Activated T-helper 2 cell treated with anti-CD3 and anti-CD28 coated beads, Interferon-gamma antibody, Interleukin-2, Interleukin-4, amounts not matched to agents 10 μg/mL and 5 μg/mL and 100 μg/mL, durations not matched to agents 14 hours and 24 hours and 36 hours (primary cell): ENCODE results near the gene MPPED2. TPM values are rescaled to one million over a fixed set of nuclear protein-coding genes. Genes with fewer than 3 reads are reported as not detected.

Source experiments
- DNase-seq: peaks from one replicate; pipeline ENCODE4 v3.0.0; 2021; ENCODE audit warnings: low spot score
- H3K27ac Mint-ChIP-seq: one replicate; pipeline ENCODE4 v1.8.0; 2021; ENCODE audit warnings: mixed read lengths
- H3K27me3 Mint-ChIP-seq: one replicate; pipeline ENCODE4 v1.8.0; 2021; ENCODE audit warnings: low read depth, mixed read lengths
- H3K36me3 Mint-ChIP-seq: one replicate; pipeline ENCODE4 v1.8.0; 2021; ENCODE audit warnings: low read depth, mixed read lengths
- H3K4me1 Mint-ChIP-seq: one replicate; pipeline ENCODE4 v1.8.0; 2021; ENCODE audit warnings: low read depth, mixed read lengths
- H3K4me3 Mint-ChIP-seq: one replicate; pipeline ENCODE4 v1.8.0; 2021; ENCODE audit warnings: low read depth, mild to moderate bottlenecking, moderate library complexity, mixed read lengths
- H3K9me3 Mint-ChIP-seq: one replicate; pipeline ENCODE4 v1.8.0; 2021; ENCODE audit warnings: mixed read lengths
- intact Hi-C: fragments of 100-400 bp; cut with micrococcal nuclease; formaldehyde crosslinking; loops from one replicate; pipeline ENCODE4 v1.15.1; 2023
- total RNA-seq: library from RNA; stranded (reverse); gene quantifications from 2 replicates; pipeline ENCODE4 v1.2.3, GENCODE V29; 2022

The MPPED2 gene
- total RNA-seq, 1 donor from 2014 or later, result not detected

- no peak overlapping the region for H3K4me3 Mint-ChIP-seq
- intact Hi-C loops, result no loop called here
- DNase-seq, result no peak
- H3K27me3 Mint-ChIP-seq, result peaks cover 4% of the 10 kb centered on the region
- no peak overlapping the region for H3K27ac Mint-ChIP-seq
- no peaks in the 10 kb centered on the region for H3K9me3 Mint-ChIP-seq
- H3K4me1 Mint-ChIP-seq, result no peaks in the 10 kb centered on the region
- H3K36me3 Mint-ChIP-seq, result no peaks in the 10 kb centered on the region
Measured at GRCh38 chr11:30508594-30508993, 77.6 kb downstream of the MPPED2 start.

GRCh38 chr11:30505603-30506002 lies 80.5 kb downstream of the MPPED2 start:
- DNase-seq, result no peak
- Mint-ChIP-seq H3K27me3 (peaks cover 4% of the 10 kb centered on the region), H3K4me1 (no peaks in the 10 kb centered on the region), H3K9me3 (no peaks in the 10 kb centered on the region), H3K27ac (no peak overlapping the region), H3K4me3 (no peak overlapping the region), H3K36me3 (no peaks in the 10 kb centered on the region)
- intact Hi-C loops, result no loop called here

GRCh38 chr11:30504468-30504867 lies 81.7 kb downstream of the MPPED2 start:
- Mint-ChIP-seq H3K9me3 (no peaks in the 10 kb centered on the region), H3K4me1 (no peaks in the 10 kb centered on the region), H3K36me3 (no peaks in the 10 kb centered on the region), H3K27ac (no peak overlapping the region), H3K27me3 (no peaks in the 10 kb centered on the region), H3K4me3 (no peak overlapping the region)
- DNase-seq, result no peak
- intact Hi-C loops, result no loop called here

- DNase-seq, result no peak
- intact Hi-C loops, result no loop called here
- no peaks in the 10 kb centered on the region for H3K9me3 Mint-ChIP-seq
Measured at GRCh38 chr11:30503156-30503555, 83.0 kb downstream of the MPPED2 start.

GRCh38 chr11:30502305-30502704 lies 83.8 kb downstream of the MPPED2 start:
- Mint-ChIP-seq H3K4me1 (no peaks in the 10 kb centered on the region), H3K4me3 (no peak overlapping the region)

More at GRCh38 chr11:30503156-30503555, 83.0 kb downstream of the MPPED2 start:
- no peak overlapping the region for H3K4me3 Mint-ChIP-seq
- no peaks in the 10 kb centered on the region for H3K4me1 Mint-ChIP-seq
- H3K27ac Mint-ChIP-seq, result no peak overlapping the region
- no peaks in the 10 kb centered on the region for H3K27me3 Mint-ChIP-seq
- no peaks in the 10 kb centered on the region for H3K36me3 Mint-ChIP-seq

GRCh38 chr11:30501744-30502143 lies 84.4 kb downstream of the MPPED2 start:
- Mint-ChIP-seq H3K4me3 (no peak overlapping the region), H3K27ac (no peak overlapping the region), H3K27me3 (no peaks in the 10 kb centered on the region), H3K36me3 (no peaks in the 10 kb centered on the region), H3K4me1 (no peaks in the 10 kb centered on the region), H3K9me3 (no peaks in the 10 kb centered on the region)
- DNase-seq, result no peak
- intact Hi-C loops, result no loop called here

More at GRCh38 chr11:30502305-30502704, 83.8 kb downstream of the MPPED2 start:
- no peaks in the 10 kb centered on the region for H3K9me3 Mint-ChIP-seq
- intact Hi-C loops, result no loop called here
- DNase-seq, result no peak
- H3K27me3 Mint-ChIP-seq, result no peaks in the 10 kb centered on the region
- H3K36me3 Mint-ChIP-seq, result no peaks in the 10 kb centered on the region
- no peak overlapping the region for H3K27ac Mint-ChIP-seq

- no peak overlapping the region for H3K27ac Mint-ChIP-seq
- DNase-seq, result no peak
- H3K9me3 Mint-ChIP-seq, result no peaks in the 10 kb centered on the region
- H3K4me3 Mint-ChIP-seq, result no peak overlapping the region
- intact Hi-C loops, result no loop called here
- no peaks in the 10 kb centered on the region for H3K36me3 Mint-ChIP-seq
- H3K27me3 Mint-ChIP-seq, result no peaks in the 10 kb centered on the region
- H3K4me1 Mint-ChIP-seq, result no peaks in the 10 kb centered on the region
Measured at GRCh38 chr11:30499940-30500339, 86.2 kb downstream of the MPPED2 start.

GRCh38 chr11:30497600-30497999 lies 88.6 kb downstream of the MPPED2 start:
- Mint-ChIP-seq H3K36me3 (no peaks in the 10 kb centered on the region), H3K27ac (no peak overlapping the region), H3K4me1 (no peaks in the 10 kb centered on the region), H3K27me3 (no peaks in the 10 kb centered on the region), H3K9me3 (no peaks in the 10 kb centered on the region), H3K4me3 (no peak overlapping the region)
- DNase-seq, result no peak
- intact Hi-C loops, result no loop called here

GRCh38 chr11:30496935-30497334 lies 89.2 kb downstream of the MPPED2 start:
- Mint-ChIP-seq H3K4me3 (no peak overlapping the region), H3K27me3 (no peaks in the 10 kb centered on the region), H3K27ac (no peak overlapping the region), H3K36me3 (no peaks in the 10 kb centered on the region), H3K4me1 (no peaks in the 10 kb centered on the region), H3K9me3 (no peaks in the 10 kb centered on the region)
- no peak for DNase-seq
- intact Hi-C loops, result no loop called here

- Mint-ChIP-seq H3K9me3 (no peaks in the 10 kb centered on the region), H3K36me3 (no peaks in the 10 kb centered on the region), H3K4me1 (no peaks in the 10 kb centered on the region), H3K4me3 (no peak overlapping the region), H3K27ac (no peak overlapping the region), H3K27me3 (no peaks in the 10 kb centered on the region)
- intact Hi-C loops, result no loop called here
- DNase-seq, result no peak
Measured at GRCh38 chr11:30495437-30495836, 90.7 kb downstream of the MPPED2 start.

- H3K27ac Mint-ChIP-seq, result no peak overlapping the region
- no peaks in the 10 kb centered on the region for H3K36me3 Mint-ChIP-seq
- intact Hi-C loops, result no loop called here
- H3K27me3 Mint-ChIP-seq, result no peaks in the 10 kb centered on the region
- no peaks in the 10 kb centered on the region for H3K9me3 Mint-ChIP-seq
- no peak for DNase-seq
- no peaks in the 10 kb centered on the region for H3K4me1 Mint-ChIP-seq
- no peak overlapping the region for H3K4me3 Mint-ChIP-seq
Measured at GRCh38 chr11:30489511-30489910, 96.6 kb downstream of the MPPED2 start.

GRCh38 chr11:30489076-30489475 lies 97.1 kb downstream of the MPPED2 start:
- no peak for DNase-seq
- H3K27me3 Mint-ChIP-seq, result no peaks in the 10 kb centered on the region
- H3K4me1 Mint-ChIP-seq, result no peaks in the 10 kb centered on the region
- no peaks in the 10 kb centered on the region for H3K9me3 Mint-ChIP-seq
- no peak overlapping the region for H3K27ac Mint-ChIP-seq
- H3K4me3 Mint-ChIP-seq, result no peak overlapping the region
- intact Hi-C loops, result no loop called here
- no peaks in the 10 kb centered on the region for H3K36me3 Mint-ChIP-seq

GRCh38 chr11:30488304-30488998 lies 97.7 kb downstream of the MPPED2 start:
- DNase-seq, result no peak
- H3K9me3 Mint-ChIP-seq, result no peaks in the 10 kb centered on the region
- no peak overlapping the region for H3K27ac Mint-ChIP-seq
- H3K4me1 Mint-ChIP-seq, result no peaks in the 10 kb centered on the region
- H3K27me3 Mint-ChIP-seq, result no peaks in the 10 kb centered on the region
- no peaks in the 10 kb centered on the region for H3K36me3 Mint-ChIP-seq
- intact Hi-C loops, result no loop called here
- H3K4me3 Mint-ChIP-seq, result no peak overlapping the region
